ENCODE data around the gene TTYH3.
"Not testable (repeated sequence)": the region's sequence is repeated elsewhere in the genome, so short reads cannot be mapped to it uniquely, and the experiment has no call there.

TTYH3 gene, protein sequence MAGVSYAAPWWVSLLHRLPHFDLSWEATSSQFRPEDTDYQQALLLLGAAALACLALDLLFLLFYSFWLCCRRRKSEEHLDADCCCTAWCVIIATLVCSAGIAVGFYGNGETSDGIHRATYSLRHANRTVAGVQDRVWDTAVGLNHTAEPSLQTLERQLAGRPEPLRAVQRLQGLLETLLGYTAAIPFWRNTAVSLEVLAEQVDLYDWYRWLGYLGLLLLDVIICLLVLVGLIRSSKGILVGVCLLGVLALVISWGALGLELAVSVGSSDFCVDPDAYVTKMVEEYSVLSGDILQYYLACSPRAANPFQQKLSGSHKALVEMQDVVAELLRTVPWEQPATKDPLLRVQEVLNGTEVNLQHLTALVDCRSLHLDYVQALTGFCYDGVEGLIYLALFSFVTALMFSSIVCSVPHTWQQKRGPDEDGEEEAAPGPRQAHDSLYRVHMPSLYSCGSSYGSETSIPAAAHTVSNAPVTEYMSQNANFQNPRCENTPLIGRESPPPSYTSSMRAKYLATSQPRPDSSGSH

DNA sequence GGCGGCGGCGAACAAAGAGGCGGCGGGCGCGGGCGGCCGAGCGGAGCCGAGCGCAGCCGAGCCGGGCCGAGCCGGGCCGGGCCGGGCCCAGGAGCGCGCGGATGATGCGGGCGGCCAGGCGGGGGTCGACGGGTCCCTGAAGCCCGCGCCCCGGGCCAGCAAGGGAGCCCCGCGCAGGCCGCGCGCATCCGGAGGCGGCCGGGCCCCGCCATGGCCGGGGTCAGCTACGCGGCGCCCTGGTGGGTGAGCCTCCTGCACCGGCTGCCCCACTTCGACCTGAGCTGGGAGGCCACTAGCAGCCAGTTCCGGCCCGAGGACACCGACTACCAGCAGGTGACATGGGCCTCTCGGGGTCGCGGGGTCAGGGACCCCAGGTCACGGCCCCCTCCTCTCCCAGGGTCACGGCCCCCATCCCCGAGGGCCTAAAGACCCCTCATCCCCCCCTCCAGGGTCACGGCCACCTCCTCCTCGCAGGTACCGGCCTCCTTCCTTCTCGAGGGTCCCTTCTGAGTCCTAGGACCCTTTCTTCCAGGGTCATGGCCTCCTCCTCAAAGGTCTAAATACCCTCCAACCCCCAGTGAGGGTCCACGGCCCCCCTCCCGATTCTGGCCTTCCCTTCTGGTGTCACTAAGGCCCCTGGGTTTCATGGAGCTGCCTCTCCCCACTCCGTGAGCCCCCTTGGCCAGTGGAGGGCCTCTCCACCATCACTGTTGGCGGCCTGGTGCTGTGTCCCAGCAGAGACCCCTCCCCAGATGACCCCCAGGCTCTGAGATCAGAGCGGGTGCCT, at the start of gene TTYH3:
Gene TTYH3 (plus strand): TSS at position 41 of the 787 bp plus-strand sequence. CDS start 170 bp downstream, at position 211.
- DNase-seq (ENCODE audit: low read depth): no peak

DNA sequence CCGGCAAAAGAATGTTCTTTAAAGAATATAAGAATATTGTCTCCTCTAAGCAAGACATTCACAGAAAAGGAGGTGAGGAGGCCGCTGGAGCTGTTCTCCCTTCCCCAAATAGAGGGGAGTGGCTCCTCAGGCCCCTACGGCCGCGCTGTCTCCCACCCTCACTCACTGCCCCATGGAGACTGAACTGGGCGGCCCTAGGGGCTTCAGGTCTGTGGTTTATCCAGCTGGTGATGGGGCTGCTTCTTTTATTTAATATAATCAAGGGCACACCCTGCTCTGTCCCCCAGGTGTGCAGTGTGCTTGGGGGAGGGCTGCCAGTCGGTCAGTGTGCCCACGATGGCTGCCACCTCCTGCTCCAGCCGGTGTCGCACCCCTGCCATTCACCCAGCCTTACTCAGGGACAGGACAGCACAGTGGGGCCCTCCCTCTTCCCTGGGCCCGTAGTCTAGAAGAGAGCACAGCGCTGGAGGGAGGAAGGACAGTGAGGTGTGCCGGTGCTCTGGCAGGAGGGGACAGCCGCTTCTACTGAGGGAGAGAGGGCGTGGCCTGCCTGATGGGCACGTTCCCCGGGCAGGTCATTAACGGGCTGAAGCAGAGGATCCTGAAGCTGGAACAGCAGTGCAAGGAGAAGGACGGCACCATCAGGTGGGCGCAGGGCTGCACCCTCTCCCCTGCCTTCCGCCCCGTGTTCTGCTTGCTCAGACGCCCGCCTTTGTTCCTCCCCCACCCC, 49.6 kb upstream of the TTYH3 start:
- no peak for DNase-seq (ENCODE audit: low read depth)

DNA sequence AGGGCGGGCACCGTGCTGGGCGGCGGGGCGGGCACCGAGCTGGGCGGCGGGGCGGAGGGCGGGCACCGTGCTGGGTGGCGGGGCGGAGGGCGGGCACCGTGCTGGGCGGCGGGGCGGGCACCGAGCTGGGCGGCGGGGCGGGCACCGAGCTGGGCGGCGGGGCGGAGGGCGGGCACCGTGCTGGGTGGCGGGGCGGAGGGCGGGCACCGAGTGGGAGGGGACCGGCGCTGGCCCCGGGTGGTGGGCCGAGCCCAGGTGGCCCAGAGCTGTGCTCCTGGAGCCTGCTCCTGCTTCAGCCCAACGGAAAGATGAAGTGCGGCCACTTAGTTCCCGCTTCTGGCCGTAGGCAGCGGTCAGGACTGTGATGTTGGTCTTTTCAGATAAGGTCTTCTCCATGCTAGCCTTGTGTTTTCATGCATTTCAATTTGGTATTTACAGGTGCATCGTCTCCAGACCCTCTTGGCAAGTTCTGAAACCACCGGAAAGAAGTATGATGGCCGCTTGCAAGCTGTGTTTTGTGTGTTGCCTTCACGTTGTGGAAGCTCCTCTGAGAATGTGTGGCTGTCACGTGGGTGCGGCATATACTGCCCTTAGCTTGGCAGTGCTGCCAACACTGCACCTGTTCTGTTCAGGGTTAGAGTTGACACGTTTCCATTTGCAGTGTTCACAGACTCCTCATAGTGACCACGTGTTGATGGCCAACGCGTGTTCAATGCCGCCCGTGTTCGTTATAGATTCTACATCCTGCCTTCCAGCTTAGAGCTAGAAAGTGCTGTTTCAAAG, 47.8 kb upstream of the TTYH3 start:
- DNase-seq (ENCODE audit: low read depth): no peak

DNA sequence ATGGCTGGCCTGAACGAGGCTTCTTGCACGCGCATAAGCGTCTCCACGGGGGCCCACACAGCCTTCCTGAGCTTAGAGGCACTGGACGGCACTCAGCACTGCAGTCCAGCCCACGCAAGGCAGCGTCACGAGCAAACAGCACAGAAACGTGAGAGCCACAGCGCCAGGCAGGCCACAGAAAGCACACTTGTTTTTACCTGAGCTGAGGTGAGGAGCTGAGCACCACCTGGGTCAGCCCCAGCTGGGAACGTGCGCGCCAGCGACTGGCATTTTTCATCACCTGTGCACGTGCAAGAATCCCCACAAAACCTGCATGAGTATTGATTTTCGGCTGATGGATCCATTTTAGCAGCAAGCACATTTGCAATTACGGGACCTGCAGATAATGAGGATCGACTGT, 46.3 kb upstream of the TTYH3 start:
- no peak for DNase-seq (ENCODE audit: low read depth)

DNA sequence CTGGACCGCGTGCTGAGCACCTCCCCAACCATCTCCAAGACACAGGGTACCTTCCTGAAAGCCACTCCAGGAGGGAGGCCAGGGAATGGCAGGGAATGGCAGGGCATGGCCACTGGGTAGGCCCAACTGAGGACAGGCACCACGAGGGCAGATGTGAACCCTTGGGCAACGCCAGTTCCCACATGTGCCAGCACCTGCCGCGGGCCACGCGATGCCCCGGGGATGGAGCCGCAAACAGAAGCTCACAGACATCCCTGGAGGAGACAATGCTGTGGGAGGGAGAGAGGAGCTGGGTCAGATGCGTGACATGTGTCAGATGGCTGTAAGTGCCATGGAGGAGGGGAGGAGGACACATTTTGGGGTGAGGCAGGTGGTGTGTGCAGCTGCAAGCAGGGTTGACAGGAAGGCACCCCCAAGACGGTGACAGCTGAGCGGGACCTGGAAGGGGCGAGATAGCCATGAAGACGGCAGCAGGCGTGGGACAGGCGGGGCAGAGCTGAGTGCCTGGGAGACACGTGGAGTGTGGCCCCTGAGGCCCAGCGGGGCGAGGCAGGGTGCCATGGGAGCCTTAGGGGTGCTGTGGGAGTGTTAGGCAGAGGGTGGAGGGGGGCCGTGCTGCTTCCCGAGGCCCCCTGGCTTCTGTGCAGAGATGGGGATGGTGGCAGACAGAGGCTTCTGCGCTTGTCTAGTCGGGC, 45.3 kb upstream of the TTYH3 start:
- no peak for DNase-seq (ENCODE audit: low read depth)

DNA sequence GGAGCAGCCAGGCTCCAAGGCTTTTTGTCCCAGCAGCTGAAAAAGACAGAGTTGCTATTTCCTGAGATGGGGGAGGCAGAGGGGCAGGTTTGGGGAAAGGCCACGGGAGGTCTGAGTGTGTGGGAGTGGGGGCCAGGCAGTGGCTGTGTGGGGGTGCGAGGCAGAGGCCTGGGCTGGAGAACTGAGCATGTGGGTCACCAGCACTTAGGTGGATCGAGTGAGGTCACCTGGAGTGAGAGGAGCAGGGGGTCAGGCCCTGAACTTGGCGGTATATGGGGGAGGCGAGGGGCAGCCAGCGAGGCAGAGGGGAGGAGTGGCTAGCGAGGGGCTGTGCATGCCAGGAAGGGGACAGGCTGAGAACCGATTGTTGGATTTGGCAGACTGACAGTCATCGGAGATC, 44.7 kb upstream of the TTYH3 start:
- no peak for DNase-seq (ENCODE audit: low read depth)

DNA sequence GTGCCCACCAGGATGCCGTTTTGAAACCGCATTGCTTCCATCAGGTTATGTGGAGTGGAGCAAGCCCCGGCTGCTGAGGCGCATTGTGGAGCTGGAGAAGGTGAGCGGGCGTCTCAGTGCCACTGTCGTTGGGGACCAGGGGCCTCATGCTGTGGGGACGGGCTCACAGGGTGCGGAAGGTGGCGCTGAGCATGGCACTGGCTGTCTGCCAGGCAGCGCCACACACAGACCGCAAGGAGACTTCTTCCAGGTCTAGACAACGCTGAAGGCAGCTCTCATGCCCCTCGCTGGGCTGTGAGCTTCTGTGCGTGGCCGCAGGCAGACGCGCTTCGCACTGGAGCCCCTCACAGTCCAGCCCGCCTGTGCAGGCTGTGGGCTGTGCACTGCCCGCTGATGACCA, 44.0 kb upstream of the TTYH3 start:
- DNase-seq (ENCODE audit: low read depth): no peak

DNA sequence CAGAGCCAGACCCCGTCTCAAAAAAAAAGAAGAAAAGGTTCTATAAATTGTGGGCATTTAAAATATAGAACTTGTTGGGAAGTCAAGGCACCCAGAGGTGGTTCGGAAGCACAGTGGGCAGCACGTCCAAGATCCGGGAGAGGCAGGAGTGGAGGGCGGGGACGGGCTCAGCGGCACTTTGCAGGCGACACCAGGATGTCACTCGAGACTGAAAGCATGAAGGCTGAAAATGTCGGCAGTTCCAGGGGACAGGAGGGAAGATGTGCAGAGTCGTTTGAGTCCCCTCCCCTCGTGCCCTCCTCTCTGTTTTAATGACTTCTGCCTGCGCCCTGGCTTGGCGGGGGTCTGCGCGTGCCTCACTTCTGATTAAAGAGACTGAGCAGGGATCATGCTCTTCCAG, 42.4 kb upstream of the TTYH3 start:
- no peak for DNase-seq (ENCODE audit: low read depth)

DNA sequence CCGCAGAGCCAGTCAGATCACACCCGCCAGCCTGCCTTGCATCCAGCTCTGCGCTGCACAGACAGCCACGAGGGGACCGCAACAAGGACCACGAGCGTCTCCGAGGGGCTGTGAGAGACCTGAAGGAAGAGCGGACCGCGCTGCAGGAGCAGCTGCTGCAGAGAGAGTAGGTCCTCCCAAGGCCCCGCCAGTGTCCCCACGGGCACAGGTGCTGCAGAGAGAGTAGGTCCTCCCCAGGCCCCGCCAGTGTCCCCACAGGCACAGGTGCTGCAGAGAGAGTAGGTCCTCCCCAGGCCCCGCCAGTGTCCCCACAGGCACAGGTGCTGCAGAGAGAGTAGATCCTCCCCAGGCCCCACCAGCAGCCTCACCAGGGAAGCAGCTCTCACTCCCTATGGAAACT, 41.8 kb upstream of the TTYH3 start:
- not testable (repeated sequence) for DNase-seq (ENCODE audit: low read depth)

DNA sequence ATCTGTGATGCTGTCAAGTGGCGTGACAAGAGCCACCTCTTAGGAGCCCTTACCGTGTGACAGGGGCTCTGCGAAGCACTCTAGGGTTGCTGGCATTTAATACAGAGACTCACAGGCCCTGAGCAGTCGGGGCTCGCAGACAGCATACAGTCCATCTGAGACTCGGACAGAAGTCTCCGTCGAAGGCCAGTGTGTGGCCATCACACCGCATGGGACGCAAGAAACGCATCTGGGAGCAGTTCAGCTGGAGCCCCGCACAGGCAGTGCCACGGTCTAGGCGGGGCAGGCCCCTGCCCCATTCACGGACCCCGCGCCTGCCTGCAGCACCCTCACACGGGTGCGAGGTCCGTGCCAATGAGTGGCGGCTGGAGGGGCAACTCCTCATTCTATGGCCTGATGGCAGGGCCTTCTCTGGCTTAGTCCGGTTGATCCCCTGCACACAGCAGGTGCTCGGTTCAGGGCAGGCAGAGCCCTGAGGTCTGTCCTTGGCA, 39.4 kb upstream of the TTYH3 start:
- DNase-seq (ENCODE audit: low read depth): no peak

DNA sequence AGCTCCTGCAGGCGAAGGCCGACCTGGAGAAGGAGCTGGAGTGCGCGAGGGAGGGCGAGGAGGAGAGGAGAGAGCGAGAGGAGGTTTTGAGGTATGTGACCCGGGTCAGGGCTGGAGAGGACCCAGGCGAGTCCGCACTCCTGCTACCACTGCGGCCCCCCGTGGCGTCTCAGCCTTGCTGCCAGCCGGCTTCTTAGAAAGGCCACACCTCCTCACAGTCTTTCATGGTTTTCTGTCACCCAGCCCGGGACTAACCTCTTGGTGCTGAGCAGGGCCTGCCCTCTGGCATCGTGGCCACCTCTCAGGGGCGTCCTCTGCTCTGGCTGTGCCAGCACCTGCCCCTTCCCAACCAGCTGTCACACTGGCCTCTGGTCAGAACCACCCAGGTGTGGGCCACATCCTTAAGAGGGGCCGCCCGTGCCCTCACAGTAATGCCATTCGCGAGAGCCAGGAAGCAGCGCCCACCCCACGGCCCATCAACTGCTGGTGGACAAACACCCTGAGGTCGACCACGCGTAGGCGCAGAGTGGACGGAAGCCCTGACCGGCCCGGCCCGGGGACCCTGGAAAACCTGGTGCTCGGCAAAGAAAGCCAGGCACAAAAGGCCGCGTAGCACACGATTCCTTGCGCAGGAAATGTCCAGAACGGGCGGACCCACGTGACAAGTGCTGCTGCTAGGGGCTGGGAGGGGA, 38.6 kb upstream of the TTYH3 start:
- DNase-seq (ENCODE audit: low read depth): no peak

DNA sequence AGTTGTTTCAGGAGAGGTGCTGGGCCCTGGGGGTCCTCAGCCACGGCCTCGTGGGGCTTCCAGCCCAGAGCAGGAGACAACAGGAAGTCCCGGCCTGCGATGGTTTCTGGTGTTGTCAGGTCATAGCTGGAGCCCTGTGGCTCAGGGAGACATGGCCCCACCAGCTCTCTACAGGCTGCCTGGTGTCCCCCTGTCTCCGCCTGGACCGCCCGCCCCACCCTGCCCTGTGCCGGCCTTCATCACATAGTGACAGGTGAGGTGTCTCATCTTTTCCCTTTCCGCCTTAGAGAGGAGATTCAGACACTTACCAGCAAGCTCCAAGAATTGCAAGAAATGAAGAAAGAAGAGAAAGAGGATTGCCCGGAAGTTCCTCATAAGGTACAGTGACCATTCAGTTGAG, 37.2 kb upstream of the TTYH3 start:
- DNase-seq (ENCODE audit: low read depth): no peak

DNA sequence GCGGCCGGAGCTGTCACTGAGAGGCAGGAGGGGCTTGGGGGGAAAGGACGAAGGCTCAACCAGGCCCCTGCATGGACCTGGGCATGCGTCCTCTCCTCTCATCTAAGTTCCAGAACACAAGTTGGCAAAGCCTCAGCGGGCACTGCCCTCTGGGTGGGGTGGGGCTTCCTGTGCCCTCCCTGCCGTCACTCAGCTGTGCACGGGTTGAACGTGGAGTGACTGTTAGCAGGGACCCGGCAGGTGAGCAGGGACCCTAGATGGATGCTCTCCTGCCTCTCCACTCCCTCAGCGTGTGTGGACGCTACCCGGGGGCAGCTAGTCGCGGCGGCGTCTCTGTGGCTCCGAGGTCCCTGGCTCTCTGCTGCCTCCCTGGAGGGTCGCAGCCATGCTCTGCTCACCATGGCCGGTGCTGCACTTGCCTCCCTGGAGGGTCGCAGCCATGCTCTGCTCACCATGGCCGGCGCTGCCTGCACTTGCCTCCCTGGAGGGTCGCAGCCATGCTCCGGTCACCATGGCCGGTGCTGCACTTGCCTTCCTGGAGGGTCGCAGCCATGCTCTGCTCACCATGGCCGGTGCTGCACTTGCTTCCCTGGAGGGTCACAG, 36.4 kb upstream of the TTYH3 start:
- DNase-seq (ENCODE audit: low read depth): no peak

DNA sequence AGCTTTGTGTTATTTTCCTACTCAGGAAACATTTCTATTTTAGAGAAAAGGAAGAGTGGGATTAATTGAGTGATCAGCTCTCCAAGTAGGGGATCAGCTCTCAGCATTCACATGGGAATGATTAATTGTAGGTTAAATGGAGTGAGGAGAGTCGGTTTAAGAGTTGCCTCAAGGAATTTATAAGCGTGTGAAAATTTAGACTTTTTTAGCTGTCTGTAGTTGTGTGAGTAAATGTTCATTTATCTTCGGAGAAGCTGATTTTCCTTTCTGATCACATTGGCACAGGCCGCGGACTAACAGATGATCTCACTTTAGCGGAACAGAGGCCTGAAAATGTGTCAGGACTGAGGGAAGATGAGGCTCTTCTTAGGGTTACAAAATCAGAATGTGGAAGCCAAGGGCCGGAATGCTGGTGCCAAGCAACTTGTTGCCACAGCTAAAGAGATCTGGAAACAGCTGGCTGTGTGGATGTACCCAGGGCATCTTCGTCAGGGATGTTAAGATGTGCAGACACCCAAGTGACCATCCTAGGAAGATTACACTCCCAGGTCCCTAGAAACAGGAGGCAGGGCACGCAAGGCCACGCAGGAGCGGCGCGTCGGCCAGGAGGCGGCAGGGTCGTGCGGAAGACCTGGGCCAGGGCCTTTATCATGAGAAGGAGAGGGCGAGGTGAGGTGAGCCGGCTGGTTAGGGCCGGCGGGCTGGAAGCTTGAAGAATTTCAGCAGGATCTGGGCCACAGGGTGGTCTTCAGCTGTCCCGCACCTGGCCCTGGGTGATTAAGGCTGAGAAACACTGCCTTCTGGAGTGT, 35.1 kb upstream of the TTYH3 start:
- no peak for DNase-seq (ENCODE audit: low read depth)

DNA sequence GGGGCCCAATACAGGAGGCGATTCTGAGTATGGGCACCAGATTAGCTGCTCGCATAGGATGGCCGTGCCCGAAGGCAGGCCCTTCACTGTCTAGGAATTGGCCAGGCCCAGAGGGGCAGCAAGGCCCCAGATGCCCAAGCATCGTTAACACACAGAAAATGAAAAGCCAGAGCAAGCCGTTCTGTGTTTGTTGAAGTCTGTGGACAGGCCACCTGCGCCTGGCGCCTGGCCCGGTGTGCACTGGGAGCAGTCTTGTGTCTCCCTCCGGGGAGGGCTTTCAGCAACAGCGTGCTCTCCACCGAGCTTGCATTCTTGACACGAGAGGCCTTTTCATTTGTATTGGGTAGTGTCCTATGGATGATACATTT, 34.5 kb upstream of the TTYH3 start:
- no peak for DNase-seq (ENCODE audit: low read depth)

DNA sequence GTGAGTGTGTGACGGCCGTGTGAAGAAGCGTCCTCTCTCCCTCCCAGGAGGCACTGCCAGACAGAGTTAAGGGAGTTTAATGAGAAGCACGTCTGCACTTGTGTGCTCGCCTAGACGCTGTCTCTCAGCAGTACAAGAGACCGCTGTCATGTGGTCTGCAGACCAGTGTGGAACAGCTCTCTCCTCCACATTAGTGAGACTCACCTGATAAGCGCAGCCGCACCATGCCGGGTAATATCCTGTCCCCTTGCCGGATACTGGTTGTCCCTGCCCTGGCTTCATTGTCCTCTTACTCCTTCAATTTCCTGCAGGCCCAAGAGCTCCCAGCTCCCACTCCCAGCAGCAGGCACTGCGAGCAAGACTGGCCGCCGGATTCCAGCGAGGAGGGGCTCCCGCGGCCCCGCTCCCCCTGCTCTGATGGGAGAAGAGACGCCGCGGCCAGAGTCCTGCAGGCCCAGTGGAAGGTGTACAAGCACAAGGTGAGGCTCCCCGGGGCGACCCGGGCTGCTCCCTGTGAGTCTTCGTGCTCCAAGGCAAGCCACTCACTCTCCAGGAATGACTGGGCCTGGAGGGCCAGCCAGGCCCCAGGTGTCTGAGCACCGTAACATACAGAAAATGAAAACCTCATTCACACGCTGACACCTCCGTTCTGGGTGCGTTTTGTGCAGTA, 33.5 kb upstream of the TTYH3 start:
- DNase-seq (ENCODE audit: low read depth): no peak

DNA sequence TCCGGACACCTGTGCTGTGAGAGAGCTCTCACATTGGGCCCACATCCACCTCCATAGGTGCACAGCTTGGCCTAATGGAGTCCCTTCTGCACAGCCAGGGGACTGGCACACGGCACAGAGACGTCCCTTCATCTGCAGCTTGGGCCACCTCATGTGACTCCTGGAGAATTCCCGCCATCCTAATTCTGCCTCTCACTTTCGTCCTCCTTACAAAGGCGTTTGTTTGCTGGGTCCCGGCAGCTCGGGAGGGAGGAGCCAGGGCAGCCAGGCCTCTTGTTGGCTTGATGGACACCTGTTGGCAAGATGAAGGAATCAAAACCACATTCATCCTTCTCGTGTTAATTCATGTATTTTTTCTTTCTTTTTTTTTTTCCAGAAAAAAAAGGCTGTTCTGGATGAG, 30.7 kb upstream of the TTYH3 start:
- DNase-seq (ENCODE audit: low read depth): no peak

DNA sequence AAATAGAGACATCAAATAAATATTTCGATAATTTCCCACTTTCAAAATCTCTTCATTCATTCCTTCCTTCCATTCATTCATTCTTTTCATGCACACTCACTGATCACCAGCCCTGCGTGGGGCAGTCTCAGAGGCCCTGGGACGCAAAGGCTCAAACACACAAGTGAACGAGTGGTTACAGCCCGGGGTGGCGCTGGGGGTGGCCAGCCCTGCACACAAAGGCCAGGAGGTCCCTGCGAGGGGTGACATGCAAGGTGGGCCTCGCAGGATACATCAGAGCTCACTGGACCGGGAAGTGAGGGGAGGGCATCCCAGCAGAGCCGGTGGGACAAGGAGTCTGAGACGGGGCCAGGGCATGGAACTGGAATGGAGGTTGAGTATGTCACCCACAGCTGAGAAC, 29.9 kb upstream of the TTYH3 start:
- no peak for DNase-seq (ENCODE audit: low read depth)

Measured in stimulated activated CD8-positive, alpha-beta memory T cell treated with anti-CD3 and anti-CD28 coated beads, Interleukin-7, amount 100 ng/mL, for 24 hours (primary cell).